WTC11 (cell line): Measurements from ENCODE around the gene OSBPL10. TPM values are rescaled to one million over a fixed set of nuclear protein-coding genes. Genes with fewer than 3 reads are reported as not detected.

ENCODE experiments used
- ATAC-seq: fragments of 200-7000 bp; cut with Tn5 transposase; 2 replicates; pipeline ENCODE4 v1.10.0; 2021; ENCODE audit warnings: mild to moderate bottlenecking, moderate library complexity
- CTCF ChIA-PET: fragments of 300-600 bp; sonication (Branson Sonifier 250); formaldehyde crosslinking; loops from one replicate; lab custom pipeline; 2021; ENCODE audit warnings: antibody characterized with exemption; lab: Charles Lee
- POLR2A ChIA-PET: fragments of 350-600 bp; sonication (Branson Sonifier 250); formaldehyde crosslinking; loops from one replicate; lab custom pipeline; 2021; ENCODE audit warnings: antibody characterized with exemption; lab: Charles Lee
- DNase-seq: peaks from one replicate; pipeline ENCODE4 v3.0.0; 2021; ENCODE audit warnings: low spot score
- H3K27ac Mint-ChIP-seq: 2 replicates; pipeline ENCODE4 v1.8.0; 2021; ENCODE audit warnings: mixed read lengths
- H3K27me3 Mint-ChIP-seq: 2 replicates; pipeline ENCODE4 v1.8.0; 2021; ENCODE audit warnings: low read depth, mild to moderate bottlenecking, moderate library complexity, mixed read lengths
- H3K36me3 Mint-ChIP-seq: 2 replicates; pipeline ENCODE4 v1.8.0; 2021; ENCODE audit warnings: mixed read lengths
- H3K4me1 Mint-ChIP-seq: 2 replicates; pipeline ENCODE4 v1.8.0; 2022; ENCODE audit warnings: mixed read lengths
- H3K4me3 Mint-ChIP-seq: 2 replicates; pipeline ENCODE4 v1.8.0; 2021; ENCODE audit warnings: mild to moderate bottlenecking, moderate library complexity, mixed read lengths
- H3K9me3 Mint-ChIP-seq: 2 replicates; pipeline ENCODE4 v1.8.0; 2021; ENCODE audit warnings: mixed read lengths
- EMX1 ChIP-seq: fragments of 250-450 bp; sonication (Bioruptor Pico); IDR thresholded peaks from 2 replicates; pipeline ENCODE4 v1.8.0; 2021; ENCODE audit warnings: mild to moderate bottlenecking
- FOXP1 ChIP-seq: sonication (generic); formaldehyde crosslinking; IDR thresholded peaks from 2 replicates; pipeline ENCODE4 v1.8.0; 2022; ENCODE audit warnings: missing genetic modification reagents, mild to moderate bottlenecking, moderate library complexity, borderline replicate concordance
- HMGA2 ChIP-seq: fragments of 250-450 bp; sonication (Bioruptor Pico); IDR thresholded peaks from 2 replicates; pipeline ENCODE4 v1.4.0; 2021; ENCODE audit warnings: mild to moderate bottlenecking, moderate library complexity
- NFYB ChIP-seq: sonication (generic); formaldehyde crosslinking; conservative IDR thresholded peaks from 2 replicates; pipeline ENCODE4 v1.8.0; 2022; ENCODE audit warnings: low read depth, missing genetic modification reagents
- RELA ChIP-seq: sonication (generic); formaldehyde crosslinking; IDR thresholded peaks from 2 replicates; pipeline ENCODE4 v1.8.1; 2022; ENCODE audit warnings: missing genetic modification reagents, mild to moderate bottlenecking, borderline replicate concordance
- ZNF138 ChIP-seq: sonication (generic); formaldehyde crosslinking; conservative IDR thresholded peaks from 2 replicates; pipeline ENCODE4 v1.8.1; 2022; ENCODE audit warnings: mild to moderate bottlenecking, moderate library complexity, missing genetic modification reagents
- ZNF219 ChIP-seq: sonication (generic); formaldehyde crosslinking; IDR thresholded peaks from 2 replicates; pipeline ENCODE4 v1.8.0; 2023; ENCODE audit warnings: missing genetic modification reagents, mild to moderate bottlenecking, borderline replicate concordance
- total RNA-seq: library from RNA; stranded (reverse); gene quantifications from 3 replicates; pipeline ENCODE4 v1.2.3, GENCODE V29; 2021
- TF ChIP-seq, protein P1 (sequence below): fragments of 250-450 bp; sonication (Bioruptor Pico); IDR thresholded peaks from 2 replicates; pipeline ENCODE4 v1.8.0; 2021; ENCODE audit warnings: mild to moderate bottlenecking
- TF ChIP-seq, protein P2 (sequence below): sonication (generic); formaldehyde crosslinking; IDR thresholded peaks from 2 replicates; pipeline ENCODE4 v1.8.0; 2023; ENCODE audit warnings: missing genetic modification reagents
- TF ChIP-seq, protein P3 (sequence below): sonication (generic); formaldehyde crosslinking; IDR thresholded peaks from 2 replicates; pipeline ENCODE4 v1.8.1; 2022; ENCODE audit warnings: mild to moderate bottlenecking, moderate library complexity, missing genetic modification reagents
- TF ChIP-seq, protein P4 (sequence below): fragments of 250-450 bp; sonication (Bioruptor Pico); IDR thresholded peaks from 2 replicates; pipeline ENCODE4 v2.1.2; 2022; ENCODE audit warnings: mild to moderate bottlenecking, moderate library complexity
- TF ChIP-seq, protein P5 (sequence below): sonication (generic); formaldehyde crosslinking; IDR thresholded peaks from 2 replicates; pipeline ENCODE4 v1.8.1; 2022; ENCODE audit warnings: mild to moderate bottlenecking, missing genetic modification reagents, moderate library complexity, borderline replicate concordance
- TF ChIP-seq, protein P6 (sequence below): sonication (generic); formaldehyde crosslinking; conservative IDR thresholded peaks from 2 replicates; pipeline ENCODE4 v1.8.1; 2022; ENCODE audit warnings: mild to moderate bottlenecking, missing genetic modification reagents
- TF ChIP-seq, protein P7 (sequence below): sonication (generic); formaldehyde crosslinking; IDR thresholded peaks from 2 replicates; pipeline ENCODE4 v1.8.1; 2022; ENCODE audit warnings: missing genetic modification reagents, borderline replicate concordance
- TF ChIP-seq, protein P8 (sequence below): sonication (generic); formaldehyde crosslinking; IDR thresholded peaks from 2 replicates; pipeline ENCODE4 v1.8.1; 2023; ENCODE audit warnings: mild to moderate bottlenecking, missing genetic modification reagents, moderate library complexity

Gene OSBPL10
- total RNA-seq, 1 experiment from 2014 or later: 84.1 TPM

DNA sequence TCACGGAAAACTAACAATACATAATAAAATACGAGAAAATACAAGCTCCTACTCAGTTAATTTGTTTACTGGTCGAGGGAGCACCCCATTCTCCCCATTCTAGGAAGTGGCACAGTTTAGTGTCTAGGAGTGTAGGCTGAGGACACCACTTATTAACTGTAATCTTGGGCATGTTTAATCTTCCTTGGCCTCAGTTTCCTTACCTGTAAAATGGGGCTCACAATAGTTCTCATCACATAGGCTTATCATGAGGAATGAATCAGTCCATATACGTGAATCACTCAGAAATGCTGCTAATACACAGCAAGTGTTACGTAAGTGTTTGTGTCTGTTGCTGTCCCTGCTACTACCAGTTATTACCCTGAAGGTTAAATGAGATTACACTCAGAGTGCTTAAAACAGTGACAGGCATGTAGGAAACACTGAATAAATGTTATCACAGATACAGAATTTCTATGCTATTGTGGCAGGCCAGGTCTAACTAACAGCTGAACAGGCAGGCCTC is 210.2 kb downstream of the OSBPL10 start (continued):
- TF ChIP-seq, protein P1, sequence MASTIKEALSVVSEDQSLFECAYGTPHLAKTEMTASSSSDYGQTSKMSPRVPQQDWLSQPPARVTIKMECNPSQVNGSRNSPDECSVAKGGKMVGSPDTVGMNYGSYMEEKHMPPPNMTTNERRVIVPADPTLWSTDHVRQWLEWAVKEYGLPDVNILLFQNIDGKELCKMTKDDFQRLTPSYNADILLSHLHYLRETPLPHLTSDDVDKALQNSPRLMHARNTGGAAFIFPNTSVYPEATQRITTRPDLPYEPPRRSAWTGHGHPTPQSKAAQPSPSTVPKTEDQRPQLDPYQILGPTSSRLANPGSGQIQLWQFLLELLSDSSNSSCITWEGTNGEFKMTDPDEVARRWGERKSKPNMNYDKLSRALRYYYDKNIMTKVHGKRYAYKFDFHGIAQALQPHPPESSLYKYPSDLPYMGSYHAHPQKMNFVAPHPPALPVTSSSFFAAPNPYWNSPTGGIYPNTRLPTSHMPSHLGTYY (CRISPR knock-in tag): no peak
- TF ChIP-seq, protein P2, sequence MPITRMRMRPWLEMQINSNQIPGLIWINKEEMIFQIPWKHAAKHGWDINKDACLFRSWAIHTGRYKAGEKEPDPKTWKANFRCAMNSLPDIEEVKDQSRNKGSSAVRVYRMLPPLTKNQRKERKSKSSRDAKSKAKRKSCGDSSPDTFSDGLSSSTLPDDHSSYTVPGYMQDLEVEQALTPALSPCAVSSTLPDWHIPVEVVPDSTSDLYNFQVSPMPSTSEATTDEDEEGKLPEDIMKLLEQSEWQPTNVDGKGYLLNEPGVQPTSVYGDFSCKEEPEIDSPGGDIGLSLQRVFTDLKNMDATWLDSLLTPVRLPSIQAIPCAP: no peak
- TF ChIP-seq NFYB (CRISPR knock-in tag) (no peak), ZNF219 (CRISPR knock-in tag) (no peak)
- TF ChIP-seq, protein P3, sequence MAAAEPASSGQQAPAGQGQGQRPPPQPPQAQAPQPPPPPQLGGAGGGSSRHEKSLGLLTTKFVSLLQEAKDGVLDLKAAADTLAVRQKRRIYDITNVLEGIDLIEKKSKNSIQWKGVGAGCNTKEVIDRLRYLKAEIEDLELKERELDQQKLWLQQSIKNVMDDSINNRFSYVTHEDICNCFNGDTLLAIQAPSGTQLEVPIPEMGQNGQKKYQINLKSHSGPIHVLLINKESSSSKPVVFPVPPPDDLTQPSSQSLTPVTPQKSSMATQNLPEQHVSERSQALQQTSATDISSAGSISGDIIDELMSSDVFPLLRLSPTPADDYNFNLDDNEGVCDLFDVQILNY (CRISPR knock-in tag): no peak
- TF ChIP-seq, all 79 proteins: peak for 0

DNA sequence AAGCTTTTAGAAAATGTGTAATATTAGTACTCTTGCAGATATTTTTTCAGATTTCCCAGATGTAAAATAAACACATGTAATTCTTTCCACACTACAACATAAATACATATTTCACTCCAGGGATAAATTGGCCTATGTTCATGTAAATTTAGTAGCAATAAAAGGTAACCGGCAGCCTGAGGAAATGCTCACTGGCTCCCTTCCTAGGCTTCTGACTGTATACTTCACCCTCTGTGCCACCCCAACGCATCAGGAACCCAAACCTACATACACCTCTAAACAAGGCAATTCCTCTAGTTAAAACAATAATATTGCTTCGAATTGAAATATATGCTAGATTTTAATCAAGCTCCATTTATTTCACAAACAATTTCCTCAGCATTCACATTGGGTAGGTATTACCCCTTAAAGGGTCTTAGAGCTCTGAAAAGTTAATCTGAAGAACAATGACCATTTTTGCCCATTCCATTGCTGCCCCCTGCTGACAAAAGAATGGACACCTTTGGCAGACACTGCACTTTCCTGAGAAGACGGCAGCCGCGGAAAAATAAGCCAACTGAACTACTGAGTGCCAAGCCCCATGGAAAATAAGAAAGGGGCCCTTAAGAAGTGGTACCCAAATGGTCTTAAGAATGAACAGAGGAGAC is 212.5 kb downstream of the OSBPL10 start:
- peak; percentile 48 for DNase-seq
- 0 out of 2 replicates have a peak overlapping the region, but pooled peaks have one; percentile 48 for H3K27ac Mint-ChIP-seq
- no peak for TF ChIP-seq FOXP1 (CRISPR knock-in tag)
- TF ChIP-seq, all 79 proteins: peak for 0
- H3K4me1 Mint-ChIP-seq: peaks cover 20% of the 10 kb centered on the region
- ChIA-PET CTCF (interaction anchor here (1.0 kb wide), 1 partner anchor 136 kb away, joined by 3 read pairs; no protein-coding TSS in a partner anchor), POLR2A (interaction anchor here (0.7 kb wide), 1 partner anchor 9 kb away, joined by 4 read pairs; no protein-coding TSS in a partner anchor)
- H3K9me3 Mint-ChIP-seq: no peaks in the 10 kb centered on the region
- H3K27me3 Mint-ChIP-seq: no peaks in the 10 kb centered on the region
- ATAC-seq: peak; percentile 64
- H3K4me3 Mint-ChIP-seq: no peak overlapping the region
- H3K36me3 Mint-ChIP-seq: no peaks in the 10 kb centered on the region

DNA sequence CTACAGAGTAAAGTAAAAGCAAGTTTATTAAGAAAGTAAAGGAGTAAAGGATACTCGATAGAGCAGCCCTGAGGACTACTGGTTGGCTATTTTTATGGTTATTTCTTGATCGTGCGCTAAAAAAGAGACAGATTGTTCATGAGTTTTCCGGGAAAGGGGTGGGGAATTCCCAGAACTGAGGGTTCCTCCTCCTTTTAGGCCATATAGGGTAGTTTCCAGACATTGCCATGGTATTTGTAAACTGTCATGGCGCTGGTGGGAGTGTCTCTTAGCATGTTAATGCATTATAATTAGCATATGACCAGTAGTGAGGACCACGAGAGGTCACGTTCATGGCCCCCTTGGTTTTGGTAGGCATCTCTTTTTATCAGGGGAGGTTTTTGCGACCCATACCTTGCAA is 213.1 kb downstream of the OSBPL10 start:
- Mint-ChIP-seq H3K4me1 (peaks cover 20% of the 10 kb centered on the region), H3K27ac (no peak overlapping the region), H3K36me3 (no peaks in the 10 kb centered on the region), H3K27me3 (no peaks in the 10 kb centered on the region), H3K4me3 (no peak overlapping the region)
- POLR2A ChIA-PET: no interaction called here
- DNase-seq (no peak), ATAC-seq (no peak; the same call in 1 of the 2 replicates)
- CTCF ChIA-PET: interaction anchor here (1.0 kb wide), 1 partner anchor 136 kb away, joined by 3 read pairs; no protein-coding TSS in a partner anchor
- TF ChIP-seq, protein P4, sequence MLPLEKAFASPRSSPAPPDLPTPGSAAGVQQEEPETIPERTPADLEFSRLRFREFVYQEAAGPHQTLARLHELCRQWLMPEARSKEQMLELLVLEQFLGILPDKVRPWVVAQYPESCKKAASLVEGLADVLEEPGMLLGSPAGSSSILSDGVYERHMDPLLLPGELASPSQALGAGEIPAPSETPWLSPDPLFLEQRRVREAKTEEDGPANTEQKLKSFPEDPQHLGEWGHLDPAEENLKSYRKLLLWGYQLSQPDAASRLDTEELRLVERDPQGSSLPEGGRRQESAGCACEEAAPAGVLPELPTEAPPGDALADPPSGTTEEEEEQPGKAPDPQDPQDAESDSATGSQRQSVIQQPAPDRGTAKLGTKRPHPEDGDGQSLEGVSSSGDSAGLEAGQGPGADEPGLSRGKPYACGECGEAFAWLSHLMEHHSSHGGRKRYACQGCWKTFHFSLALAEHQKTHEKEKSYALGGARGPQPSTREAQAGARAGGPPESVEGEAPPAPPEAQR (CRISPR knock-in tag): no peak
- TF ChIP-seq HMGA2 (no peak), RELA (CRISPR knock-in tag) (no peak), ZNF138 (no peak), EMX1 (CRISPR knock-in tag) (no peak)
- TF ChIP-seq, protein P5, sequence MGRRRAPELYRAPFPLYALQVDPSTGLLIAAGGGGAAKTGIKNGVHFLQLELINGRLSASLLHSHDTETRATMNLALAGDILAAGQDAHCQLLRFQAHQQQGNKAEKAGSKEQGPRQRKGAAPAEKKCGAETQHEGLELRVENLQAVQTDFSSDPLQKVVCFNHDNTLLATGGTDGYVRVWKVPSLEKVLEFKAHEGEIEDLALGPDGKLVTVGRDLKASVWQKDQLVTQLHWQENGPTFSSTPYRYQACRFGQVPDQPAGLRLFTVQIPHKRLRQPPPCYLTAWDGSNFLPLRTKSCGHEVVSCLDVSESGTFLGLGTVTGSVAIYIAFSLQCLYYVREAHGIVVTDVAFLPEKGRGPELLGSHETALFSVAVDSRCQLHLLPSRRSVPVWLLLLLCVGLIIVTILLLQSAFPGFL (CRISPR knock-in tag): no peak
- TF ChIP-seq, protein P6, sequence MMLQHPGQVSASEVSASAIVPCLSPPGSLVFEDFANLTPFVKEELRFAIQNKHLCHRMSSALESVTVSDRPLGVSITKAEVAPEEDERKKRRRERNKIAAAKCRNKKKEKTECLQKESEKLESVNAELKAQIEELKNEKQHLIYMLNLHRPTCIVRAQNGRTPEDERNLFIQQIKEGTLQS (CRISPR knock-in tag): no peak
- TF ChIP-seq, protein P7, sequence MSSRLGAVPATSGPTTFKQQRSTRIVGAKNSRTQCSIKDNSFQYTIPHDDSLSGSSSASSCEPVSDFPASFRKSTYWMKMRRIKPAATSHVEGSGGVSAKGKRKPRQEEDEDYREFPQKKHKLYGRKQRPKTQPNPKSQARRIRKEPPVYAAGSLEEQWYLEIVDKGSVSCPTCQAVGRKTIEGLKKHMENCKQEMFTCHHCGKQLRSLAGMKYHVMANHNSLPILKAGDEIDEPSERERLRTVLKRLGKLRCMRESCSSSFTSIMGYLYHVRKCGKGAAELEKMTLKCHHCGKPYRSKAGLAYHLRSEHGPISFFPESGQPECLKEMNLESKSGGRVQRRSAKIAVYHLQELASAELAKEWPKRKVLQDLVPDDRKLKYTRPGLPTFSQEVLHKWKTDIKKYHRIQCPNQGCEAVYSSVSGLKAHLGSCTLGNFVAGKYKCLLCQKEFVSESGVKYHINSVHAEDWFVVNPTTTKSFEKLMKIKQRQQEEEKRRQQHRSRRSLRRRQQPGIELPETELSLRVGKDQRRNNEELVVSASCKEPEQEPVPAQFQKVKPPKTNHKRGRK: no peak
- TF ChIP-seq, protein P8, sequence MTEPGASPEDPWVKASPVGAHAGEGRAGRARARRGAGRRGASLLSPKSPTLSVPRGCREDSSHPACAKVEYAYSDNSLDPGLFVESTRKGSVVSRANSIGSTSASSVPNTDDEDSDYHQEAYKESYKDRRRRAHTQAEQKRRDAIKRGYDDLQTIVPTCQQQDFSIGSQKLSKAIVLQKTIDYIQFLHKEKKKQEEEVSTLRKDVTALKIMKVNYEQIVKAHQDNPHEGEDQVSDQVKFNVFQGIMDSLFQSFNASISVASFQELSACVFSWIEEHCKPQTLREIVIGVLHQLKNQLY (CRISPR knock-in tag): no peak
- TF ChIP-seq, all 79 proteins: peak for 0
- H3K9me3 Mint-ChIP-seq: no peaks in the 10 kb centered on the region
